D721Med (cell line): ENCODE data around the gene NAT9.

Experiments used
- DNase-seq: peaks from one replicate; pipeline ENCODE4 v3.0.0; 2011; ENCODE audit warnings: low spot score; ENCODE audit not compliant: insufficient read length
- FAIRE-seq: peaks from 2 replicates; lab custom pipeline; 2011; peaks lifted over from hg19 to GRCh38; lab: Jason Lieb, UNC
- TF ChIP-seq, protein P1 (sequence below): IDR thresholded peaks from 2 replicates; pipeline ENCODE4 v1.5.1; 2012; ENCODE audit warnings: mild to moderate bottlenecking, control low read depth; ENCODE audit not compliant: insufficient read depth; ENCODE audit errors: missing control alignments

The NAT9 gene

DNA sequence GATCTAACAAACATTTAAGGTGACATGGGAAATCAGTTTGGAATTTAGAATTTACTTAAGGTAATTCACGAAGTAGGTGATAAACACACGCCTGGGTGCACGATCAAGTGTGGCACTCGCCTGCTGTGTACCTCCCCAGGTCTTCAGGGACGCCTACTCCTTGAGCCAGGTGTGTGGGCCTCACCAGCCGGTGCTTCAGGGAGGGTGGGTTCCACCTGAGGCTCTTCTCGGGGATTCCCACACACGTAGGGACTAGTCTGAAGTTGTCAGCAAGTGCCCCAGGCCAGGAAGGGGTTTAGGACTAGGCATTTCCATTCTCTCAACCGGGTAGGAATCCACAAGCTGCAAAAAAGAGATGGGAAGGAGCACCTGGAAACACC, 9.8 kb upstream of the NAT9 start:
- no peak for FAIRE-seq
- TF ChIP-seq, protein P1, sequence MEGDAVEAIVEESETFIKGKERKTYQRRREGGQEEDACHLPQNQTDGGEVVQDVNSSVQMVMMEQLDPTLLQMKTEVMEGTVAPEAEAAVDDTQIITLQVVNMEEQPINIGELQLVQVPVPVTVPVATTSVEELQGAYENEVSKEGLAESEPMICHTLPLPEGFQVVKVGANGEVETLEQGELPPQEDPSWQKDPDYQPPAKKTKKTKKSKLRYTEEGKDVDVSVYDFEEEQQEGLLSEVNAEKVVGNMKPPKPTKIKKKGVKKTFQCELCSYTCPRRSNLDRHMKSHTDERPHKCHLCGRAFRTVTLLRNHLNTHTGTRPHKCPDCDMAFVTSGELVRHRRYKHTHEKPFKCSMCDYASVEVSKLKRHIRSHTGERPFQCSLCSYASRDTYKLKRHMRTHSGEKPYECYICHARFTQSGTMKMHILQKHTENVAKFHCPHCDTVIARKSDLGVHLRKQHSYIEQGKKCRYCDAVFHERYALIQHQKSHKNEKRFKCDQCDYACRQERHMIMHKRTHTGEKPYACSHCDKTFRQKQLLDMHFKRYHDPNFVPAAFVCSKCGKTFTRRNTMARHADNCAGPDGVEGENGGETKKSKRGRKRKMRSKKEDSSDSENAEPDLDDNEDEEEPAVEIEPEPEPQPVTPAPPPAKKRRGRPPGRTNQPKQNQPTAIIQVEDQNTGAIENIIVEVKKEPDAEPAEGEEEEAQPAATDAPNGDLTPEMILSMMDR, result no peak
- DNase-seq, result no peak

DNA sequence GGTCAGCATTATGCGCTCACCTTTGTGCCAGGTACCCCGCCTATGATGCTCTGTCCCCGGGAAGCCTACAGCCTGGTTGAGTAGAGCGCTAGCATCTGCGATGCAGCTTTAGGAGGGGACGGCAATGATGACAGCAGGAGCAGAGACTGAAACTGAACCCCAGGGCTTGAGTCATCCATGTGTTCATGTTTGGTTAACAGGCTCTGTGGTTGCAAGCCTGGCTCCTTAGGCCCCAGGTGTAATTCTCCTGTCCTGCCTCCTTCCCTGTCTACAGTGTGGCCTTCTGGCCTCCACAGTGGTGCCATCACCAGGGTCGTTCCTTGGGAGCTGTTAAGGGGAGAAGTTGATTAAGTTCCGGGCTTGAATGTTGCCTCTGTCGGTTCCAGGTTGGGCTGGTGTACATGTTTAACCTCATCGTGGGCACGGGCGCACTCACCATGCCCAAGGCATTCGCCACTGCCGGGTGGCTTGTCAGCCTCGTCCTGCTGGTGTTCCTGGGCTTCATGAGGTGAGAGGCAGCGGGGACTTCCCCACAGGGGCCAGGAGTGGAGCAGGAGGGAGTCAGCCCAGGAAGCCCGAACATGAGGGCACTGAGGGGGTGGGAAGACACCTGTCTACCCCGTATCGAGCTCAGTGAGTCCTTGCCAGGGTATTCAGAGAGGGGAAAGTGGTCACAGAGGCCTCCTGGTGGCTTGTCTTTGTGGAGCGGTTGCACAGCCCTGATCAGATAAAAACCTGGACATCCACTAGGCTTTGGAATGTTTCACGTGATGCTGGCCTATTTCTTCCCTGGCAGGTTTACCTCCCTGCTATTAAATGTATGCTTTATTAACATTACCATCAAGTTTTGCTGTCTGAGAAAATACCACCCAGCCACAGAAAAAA, 9.2 kb upstream of the NAT9 start:
- DNase-seq (no peak), FAIRE-seq (no peak)
- TF ChIP-seq, protein P1, result no peak

DNA sequence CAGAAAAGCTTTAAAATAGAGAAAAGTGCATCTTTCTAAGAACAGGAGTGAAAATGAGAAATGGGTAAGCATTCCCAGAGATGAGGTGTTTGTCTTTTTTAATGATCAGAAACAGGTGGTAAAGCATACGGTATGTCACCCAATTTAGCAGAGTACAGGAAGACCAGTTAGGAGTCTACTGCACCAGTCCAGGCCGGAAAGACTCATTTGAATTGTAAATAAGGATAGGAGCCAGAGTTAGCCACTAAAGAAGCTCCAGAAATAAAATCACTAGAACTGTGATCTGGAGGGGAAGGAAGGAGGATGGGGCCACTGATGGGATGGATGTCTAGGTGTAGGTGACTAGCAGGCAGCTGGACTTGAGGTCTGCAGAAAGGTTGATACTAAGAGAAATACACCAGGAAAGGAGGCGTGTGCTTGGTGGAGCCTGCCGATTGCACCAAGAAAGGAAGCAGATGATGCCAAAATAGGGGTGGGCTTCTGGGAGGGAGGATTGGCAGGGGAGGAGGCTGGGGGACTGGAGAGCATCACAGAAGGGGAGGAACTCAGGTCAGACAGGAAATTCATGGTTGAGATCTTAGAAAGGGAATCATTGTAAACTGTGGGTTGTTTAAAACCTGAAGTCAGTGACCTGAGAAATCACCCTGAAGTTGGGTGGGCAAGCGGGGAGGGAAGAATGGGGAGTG, 8.1 kb upstream of the NAT9 start:
- no peak for DNase-seq
- TF ChIP-seq, protein P1, result no peak
- no peak for FAIRE-seq

DNA sequence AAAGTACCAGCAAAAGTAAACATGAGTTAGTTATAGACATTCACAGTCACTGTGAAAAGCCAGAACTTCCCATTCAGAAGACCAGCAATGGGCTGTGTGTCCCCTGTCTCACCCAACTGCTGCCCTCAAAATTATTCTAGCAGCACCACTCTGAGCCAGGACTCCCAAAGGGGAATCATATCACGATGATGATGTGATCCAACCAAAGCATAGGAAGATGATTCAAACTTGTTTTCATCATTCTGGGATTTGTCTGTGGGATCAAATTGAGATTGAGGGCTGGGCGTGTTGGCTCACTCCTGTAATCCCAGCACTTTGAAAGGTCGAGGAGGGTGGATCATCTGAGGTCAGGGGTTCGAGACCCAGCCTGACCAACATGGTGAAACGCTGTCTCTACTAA, 6.4 kb upstream of the NAT9 start:
- FAIRE-seq, result no peak
- no peak for DNase-seq
- TF ChIP-seq, protein P1, result no peak

DNA sequence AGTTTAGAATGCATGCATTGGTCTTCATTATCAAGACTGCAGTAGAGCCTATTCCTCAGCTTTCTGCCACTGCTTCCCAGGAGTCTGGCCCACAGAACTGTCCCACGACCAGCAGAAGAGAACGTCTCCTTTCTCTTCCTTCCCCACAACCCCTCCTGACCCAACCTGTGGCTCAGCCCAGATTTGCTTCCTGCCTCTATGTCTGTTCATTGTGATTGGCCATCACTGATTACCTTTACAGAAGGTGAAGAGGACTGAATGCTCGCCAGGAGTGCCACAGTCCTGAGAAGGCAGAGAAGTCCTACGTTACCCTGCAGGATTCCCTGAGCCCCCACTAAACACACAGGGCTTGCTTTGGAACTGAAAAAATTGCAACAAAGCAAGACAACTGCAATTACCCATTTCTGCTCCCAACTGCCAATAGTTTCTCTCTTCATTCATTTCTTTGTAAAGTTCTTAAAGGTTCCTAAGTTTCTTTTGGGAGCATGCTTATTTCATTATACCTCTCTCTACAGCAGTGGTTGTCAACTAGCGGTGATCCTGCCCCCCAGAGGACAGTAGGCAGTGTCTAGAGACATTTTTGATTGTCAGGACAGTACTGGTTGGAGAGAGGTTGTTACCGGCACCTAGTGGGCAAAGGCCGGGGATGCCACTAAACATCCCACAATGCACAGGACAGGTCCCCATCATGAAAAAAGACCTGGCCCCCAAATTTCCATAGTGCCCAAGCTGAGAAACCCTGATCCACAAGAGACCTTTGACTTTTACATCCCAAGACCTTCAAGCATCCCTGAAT, 4.5 kb upstream of the NAT9 start:
- no peak for FAIRE-seq
- TF ChIP-seq, protein P1, result peak; percentile 59
- DNase-seq, result no peak

DNA sequence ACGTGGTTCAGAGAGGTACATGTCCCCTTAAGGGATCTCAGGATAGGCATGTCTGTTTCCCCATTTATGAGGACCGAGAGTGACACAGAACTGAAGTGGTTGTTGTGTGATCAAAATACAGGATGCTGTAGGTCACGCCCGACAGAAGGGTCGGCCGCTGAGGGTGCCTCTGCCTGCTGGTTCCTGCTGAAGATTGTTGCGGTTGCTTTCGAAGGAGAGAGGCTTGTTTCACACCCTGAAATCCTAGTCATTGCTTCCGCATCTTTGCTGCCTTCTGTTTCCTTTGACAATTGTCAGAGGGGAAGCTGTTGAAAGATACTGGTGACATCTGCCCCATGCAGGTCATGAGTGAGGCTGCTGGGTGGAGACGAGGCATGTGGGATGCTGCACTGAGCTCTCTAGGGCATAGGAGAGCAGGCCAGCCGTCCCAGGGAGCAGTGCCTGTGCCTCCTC, 3.8 kb upstream of the NAT9 start:
- no peak for FAIRE-seq
- TF ChIP-seq, protein P1, result no peak
- DNase-seq, result no peak
